NCI-H1930 (cell line): ENCODE results near the gene PHB1.
"Not testable (repeated sequence)": the region's sequence is repeated elsewhere in the genome, so short reads cannot be mapped to it uniquely, and the experiment has no call there.

ENCODE experiments used
- DNase-seq, 2 experiments: peaks; one replicate each; lab custom pipeline; 2025; lab: John Stamatoyannopoulos, UW

Gene PHB1

DNA sequence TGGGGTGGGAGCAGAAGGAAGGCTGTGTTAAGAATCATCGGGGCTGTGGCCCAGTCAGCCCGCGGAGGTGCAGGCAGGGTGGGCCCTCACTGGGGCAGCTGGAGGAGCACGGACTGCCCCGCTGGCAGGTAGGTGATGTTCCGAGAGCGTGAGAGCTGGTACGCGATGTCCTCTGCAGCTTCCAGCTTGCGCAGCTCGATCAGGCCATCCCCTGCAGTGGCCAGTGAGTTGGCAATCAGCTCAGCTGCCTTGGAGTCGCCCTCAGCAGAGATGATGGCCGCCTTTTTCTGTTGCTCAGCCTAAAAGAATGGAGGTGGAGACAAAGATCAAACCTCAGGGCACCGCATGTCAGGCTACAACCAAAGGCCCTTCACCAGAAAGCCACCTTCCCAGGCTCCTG is 9.8 kb downstream of the PHB1 start:
- DNase-seq = no peak

DNA sequence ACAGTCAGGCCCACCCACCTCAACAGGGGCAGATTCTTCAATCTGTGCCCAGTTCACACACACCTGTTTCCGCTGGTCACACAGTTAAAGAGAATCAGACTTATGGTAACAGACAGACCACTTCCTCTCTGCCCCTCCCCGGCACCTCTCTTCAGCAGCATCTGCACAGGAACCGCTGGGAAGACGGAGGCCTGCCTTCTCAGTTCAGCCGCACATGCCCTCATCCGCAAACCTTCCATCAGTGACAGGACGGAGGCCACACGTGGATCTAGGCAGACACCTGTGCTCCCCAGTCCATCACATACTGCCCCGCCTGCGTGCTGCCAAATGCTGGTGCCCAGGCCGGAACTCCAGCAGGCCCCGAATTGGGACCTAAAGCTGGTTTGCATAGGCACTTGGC is 10.3 kb downstream of the PHB1 start:
- no peak for DNase-seq

DNA sequence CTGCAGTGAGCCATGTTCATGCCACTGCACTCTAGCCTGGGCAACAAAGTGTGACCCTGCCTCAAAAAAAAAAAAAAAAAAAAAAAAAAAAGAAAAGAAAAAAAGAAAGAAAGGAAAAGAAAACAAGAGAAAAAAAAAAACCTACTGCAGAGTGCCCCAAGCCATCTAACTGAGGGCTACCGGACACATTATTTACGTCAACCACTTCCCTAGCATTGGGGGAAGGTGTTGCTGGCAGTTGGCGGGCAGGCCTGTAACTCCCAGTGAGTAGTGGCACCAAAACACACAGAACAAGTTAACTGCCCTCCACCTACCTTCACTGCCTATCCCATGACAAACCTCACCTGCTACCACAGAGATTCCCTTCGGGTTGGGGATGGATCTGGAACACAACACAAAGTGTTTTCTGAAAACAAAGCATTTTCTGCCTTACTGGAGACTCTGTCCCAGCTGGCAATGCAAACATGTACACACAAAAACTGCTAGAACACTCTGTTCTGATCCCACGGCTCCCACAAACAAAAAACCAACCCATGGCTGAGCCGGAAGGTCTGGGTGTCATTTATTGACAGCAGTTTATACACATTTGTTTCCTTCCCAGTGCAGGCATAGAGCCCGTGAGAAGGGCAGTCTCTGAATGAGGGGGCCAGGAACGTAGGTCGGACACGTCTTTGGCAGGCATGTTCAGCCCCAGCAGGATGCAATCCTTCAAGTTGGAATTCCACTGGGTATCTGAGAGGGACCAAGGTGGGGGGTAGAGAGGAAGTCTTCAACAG is 11.0 kb downstream of the PHB1 start:
- DNase-seq = no peak

DNA sequence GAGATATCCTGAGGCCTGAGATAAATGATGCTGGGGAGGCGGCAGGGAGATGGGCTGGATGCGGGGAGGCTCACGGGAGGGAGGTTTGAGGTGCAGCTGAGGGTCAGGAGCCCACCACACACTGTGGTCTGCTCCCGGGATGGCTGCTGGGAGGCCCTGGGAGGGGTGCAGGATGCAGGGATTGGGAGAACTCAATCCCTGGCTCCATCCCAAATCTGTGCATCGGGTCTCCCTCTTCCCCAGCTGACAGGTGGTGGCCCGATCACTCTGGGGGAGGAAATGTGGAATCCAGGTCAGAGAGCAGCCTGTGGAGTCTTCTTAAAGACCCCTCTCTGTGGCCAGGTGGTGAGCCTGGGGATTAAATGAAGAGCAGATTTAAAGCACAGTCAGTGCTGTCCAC is 12.0 kb downstream of the PHB1 start:
- DNase-seq = no peak

DNA sequence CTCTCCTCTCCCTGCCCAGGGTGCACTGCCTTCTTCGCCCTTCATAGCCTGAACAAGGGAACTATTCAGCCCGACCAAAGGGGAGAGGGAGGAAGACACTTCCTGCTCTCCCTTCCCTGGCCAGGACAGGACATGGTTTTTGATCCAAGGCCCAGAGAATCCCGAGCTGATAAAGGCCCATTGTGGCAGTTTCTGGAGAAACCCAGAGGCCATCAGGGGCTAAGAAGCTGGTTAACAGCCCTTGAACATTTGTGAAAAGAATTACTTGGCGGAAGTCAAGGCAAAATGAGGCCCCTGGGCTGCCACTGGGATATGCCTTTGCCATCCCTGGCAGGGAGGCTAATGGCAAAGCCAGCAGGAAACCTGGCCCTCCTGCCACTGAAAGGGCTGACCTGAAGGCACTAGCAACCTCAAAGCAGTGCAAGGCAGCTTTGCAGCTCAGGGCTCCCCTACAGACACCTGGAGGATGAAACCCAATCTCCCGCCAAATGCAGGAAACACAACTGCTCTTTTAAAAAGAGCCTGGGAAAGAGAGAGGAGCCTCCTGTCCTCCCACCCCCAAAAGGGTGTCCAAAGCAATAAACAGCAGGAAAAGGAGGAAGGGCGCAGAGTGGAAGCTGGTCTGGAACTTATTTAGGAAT is 12.6 kb downstream of the PHB1 start:
- DNase-seq = no peak

DNA sequence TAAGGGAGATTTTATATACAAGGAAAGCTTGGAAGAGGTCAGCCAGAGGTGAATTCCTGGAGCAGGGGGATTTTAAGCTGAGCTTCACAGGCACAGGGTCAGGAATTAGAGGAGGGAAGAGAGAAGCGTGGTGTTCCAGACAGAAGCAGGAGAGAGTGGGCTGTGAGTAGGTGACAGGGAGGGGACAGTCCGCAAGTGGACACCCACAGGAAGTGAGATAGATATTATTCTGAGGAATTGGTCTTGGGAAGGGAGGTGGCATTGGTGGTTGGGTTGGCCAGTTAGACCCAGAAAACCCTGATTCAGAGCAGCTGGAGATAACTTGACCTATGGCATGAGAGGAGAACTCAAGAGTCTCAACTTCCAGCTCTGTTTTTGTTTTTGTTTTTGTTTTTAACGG is 14.7 kb downstream of the PHB1 start:
- DNase-seq = no peak

DNA sequence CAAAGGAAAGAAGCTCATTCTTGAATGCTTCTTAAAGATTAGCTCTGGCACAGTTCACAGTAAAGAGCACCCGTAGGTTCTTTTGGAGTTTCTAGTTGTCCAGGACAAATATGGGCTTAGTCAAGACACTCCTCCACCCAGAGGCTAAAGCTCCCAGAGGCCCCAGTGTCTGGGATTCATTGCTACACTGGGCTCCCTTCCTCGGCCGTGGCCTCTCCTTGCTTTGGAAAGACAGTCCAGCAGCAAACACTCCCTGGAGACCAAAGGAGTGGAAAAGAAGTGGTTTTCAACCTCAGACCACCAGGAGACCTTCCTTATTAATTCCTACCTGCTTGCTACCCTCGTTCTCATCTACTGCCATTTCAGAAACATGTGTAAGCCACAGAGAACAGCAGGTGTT is 17.1 kb downstream of the PHB1 start:
- DNase-seq = no peak

DNA sequence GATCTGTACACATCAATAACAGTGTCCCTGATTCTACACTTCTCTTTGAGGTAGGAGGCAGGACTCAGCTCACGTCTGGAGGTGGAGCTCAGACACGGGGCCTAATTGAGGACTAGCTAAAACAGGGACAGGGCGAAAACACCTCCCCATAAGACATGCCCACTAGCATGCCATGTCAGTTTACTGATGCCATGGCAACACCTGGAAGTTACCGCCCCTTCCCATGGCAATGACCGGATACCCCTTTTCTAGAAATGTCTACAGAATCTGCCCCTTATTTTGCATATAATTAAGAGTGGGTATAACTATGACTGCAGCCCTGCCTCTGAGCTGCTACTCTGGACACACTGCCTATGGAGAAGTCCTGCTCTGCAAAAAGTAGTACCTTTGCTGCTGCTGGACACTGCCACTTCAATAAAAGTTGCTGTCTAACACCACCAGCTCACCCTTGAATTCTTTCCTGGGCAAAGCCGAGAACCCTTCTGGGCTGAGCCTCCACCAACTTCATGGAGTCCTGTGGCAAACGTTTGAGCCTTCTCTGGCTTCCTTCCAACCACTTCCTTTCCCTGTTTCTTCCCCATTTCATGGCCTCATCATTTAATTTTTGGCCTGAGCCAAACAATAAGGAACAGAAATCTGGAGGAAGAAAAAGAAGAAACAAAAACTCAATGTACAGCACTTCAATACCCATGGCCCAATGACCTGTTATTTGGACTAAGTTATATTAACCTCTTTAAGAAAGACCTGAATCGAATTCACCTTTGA is 21.0 kb downstream of the PHB1 start:
- no peak for DNase-seq

DNA sequence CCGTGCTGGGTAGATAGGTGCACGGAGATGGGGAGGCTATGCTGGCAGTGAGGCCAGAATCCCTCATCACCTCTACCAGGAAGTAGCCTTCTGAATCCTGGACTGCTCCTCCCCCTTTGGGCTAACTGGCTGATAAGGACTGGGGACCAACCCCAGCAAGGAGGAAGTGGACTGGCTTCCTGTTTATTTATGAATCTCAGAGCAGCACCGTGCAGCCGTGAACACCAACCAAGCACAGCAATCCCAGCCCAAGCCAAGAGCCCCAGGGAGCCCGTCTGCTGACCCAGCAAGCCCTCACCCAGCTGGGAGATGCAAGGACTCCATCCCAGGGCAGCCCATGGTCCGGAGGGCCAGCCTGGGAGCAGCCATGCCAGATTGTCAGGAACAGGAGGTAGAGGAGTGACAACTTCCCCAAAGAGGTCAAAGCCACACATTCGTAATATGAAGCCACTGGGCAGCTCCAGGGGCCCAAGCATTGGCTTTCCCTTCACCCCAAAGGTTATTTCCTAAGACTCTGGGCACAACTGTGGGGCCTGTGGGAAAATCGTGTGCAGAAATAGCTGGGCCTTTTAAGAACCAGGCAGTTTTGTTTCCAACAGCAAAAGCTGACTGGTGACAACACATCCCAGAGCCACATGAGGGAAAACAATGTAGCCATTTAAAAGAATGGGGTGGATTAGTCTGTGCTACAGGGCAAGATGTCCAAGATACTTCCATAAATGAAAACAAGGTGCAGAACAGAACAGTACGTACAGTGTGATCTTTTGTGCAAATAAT is 23.9 kb downstream of the PHB1 start:
- DNase-seq = no peak

DNA sequence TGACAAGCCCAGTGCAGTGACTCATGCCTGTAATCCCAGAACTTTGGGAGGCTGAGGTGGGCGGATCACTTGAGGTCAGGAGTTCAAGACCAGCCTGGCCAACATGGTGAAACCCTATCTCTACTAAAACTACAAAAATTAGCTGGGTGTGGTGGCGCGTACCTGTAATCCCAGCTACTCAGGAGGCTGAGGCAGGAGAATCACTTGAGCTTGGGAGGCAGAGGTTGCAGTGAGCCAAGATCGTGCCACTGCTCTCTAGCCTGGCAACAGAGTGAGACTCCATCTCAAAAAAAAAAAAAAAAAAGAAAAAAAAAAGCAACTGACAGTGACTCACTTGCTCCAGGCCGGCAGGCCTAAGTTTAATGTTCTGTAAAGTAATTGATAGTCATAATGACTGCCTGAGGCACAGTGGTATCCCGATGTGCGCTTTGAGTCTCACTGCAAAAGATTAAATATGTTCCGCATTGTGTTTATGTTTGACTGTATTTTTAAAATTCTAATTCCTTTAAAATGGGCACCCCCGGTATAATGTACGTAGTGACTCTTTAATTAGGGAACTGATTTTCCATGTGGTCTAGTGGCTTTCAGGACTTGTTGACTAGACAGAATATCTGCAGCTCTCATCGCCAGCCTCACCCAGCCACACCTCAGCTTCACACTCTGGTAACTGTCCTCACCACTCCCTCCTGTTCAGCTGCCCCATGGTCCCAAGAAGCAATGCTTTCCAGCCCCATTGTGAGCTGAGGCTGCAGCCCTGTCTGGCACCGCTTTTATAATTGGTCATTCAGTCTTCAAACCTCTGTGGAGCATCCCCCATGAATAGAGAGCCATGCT is 25.0 kb downstream of the PHB1 start:
- DNase-seq = not testable (repeated sequence)

DNA sequence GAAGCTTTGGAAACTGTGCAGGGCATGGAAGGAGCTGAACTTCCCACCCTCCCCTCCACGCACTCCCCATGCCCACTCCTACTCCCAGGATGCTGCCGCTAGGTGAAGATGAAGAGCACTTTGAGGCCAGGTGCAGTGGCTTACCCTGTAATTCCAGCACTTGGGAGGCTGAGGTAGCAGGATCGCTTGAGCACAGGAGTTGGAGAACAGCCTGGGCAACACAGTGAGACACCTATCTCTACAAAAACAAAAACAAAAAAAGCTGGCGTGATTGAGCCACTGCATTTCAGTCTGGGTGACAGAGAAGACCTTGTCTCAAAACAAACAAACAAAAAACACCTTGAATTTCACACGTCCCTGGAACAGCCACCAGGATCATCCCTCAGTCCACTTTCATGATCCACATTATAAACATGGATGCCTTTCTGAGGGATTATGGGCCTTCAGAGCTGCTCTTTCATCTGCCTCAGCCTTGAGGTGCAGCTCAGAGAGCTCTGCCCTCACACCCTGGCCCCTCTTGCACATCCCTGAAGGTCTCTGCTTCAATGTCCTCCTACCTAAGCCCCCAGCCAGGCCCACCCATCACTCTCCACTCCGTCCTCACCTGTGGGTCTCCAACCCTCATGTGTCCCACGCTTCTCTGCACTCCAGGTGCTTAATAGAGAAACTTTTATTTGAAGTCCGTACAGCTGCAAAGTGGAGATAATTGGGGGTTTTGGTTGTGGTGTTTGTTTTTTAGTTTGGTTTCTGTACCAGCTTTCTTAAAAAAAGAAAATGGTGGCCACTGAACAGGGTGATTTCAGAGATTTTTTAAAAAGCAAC is 25.8 kb downstream of the PHB1 start:
- DNase-seq = no peak

DNA sequence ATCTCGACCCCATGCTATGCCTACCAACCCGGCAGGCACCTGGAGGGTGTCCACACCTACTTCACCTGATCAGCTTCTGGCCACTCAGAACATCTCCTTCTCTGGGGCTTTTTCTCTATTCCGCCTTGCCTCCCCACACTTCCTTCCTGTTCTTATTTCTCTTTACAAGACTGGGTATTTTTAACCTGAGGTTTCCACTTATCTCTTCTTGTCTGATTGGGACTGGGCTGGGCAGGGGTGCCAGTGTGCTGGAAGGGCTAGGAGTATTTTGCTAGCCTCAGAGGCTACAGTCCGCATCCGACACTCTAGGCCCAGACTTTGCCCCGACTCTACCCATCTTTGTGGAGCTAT is 26.4 kb downstream of the PHB1 start:
- no peak for DNase-seq

DNA sequence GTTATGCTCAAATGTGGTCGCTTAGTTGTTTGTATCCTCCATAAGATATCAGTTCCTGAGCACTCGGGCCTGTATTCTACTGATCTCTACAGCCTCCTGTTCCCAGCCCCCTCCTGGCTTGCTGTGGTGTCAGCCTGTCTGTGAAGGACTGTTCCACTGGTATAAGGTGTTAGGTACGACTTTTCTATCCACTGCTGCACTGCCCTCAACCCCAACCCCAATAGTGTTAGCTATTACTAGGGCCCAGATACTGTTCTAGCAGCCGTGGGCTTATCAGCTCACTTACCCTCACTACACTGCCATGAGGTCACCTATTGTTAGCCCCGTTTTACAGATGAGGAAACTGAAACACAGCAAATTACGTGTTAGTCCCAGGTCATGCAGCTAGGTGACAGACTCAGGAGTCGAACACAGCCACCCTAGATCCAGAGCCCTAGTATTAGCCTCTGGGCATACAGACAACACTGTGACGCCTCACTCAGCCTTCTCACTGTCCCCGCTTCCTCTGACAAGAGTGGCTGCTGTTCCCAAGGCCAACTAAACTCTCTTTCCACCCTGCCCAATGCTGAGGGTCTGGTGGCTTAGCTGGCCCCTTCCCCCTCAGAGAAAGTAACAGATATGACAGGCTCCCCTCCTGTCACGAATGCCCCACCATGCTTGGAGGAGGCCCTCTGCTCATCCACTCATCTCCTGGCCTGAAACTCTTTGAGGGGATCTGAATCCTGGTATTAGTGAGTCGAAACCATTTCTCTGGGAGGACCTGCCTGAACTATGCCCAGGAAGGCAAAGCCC is 27.0 kb downstream of the PHB1 start:
- DNase-seq = no peak

DNA sequence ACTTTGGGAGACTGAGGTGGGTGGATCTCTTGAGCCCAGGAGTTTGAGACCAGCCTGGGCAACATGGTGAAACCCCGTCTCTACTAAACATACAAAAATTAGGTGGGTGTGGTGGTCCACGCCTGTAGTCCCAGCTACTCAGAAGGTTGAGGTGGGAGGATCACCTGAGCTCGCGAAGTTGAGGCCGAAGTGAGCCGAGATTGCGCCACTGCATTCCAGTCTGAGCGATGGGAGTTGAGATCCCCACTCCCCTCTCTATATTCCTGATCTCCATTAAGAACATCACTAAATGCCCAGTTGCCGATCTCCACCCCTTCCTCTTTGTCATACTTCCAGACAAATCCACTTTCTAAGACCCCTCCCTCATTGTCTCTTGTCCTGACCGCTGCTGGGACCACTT is 28.3 kb downstream of the PHB1 start:
- DNase-seq = no peak

DNA sequence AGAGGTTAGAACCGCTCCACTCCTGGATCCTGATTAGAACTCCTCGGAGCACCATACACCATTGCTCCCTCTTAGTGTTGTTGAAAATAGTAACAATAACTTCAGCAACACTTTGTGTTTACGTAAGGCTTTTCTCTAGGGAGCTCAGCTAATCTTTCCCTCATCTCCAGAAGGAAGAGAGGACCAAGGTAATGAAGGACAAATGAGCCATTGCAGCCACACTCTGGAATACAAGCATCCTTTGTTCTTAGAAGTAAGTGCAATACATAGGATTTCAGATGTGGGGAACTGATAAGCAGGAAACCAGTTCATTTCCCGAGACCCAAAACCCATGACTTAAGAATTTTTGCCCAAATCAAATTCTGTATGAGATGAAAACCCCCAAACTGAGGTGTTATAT is 29.7 kb downstream of the PHB1 start:
- no peak for DNase-seq

DNA sequence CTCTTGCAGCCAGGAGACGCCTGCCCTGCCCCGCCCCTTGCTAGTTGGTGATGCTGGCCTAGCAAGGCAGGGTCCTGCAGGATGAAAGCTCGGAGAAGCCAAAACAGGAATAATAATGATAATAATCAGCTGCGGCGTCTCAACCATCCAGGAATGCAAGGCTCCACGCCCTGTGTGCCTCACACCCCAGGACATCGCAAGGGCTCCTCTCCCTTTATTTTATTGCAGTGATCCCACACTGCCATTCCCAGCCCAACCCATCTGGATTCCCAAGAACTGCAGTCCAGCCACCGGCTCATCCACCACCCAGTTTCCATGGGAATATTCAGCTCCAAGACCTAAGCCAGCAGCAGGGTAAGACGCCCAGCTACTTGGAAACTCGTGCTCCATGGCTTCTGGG is 31.6 kb downstream of the PHB1 start:
- no peak for DNase-seq

DNA sequence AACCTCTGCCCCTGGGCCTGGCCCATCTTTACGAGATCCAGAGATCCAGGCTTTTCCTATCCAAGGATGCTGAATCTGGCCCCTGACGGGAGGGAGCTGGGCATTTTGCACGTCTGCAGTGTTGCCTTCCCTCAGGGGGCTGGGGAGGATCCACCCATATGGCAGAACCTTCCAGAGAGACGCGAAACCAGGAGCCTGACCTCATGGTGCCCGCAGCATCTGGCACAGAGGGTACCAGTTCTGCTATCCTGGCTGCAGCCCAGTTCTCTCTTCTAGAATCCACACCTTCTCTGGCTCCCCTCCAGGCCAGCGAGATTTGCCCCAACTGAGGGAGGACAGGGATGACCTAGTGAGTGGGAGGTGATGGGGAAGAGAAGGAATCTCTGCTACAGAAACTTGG is 32.1 kb downstream of the PHB1 start:
- no peak for DNase-seq

DNA sequence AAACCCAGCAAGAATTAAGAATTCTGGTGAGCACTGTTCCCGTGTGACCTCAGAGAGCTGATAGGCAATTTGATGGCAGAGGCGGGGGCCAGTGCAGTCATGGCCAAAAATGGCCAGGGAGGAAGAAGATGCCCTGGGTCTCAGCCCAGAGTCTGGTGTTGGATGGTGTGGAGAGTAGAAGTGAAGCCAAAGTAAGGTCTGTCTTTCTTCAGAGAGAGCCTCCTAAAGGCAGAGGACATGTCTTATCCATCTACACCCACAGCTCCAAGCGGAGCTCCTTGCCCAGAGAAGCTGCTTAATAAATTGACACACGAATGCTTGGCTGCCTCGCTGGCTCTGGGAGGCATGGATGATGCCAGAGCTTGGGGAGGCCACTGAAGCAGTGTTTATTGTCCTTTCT is 32.9 kb downstream of the PHB1 start:
- DNase-seq = no peak

DNA sequence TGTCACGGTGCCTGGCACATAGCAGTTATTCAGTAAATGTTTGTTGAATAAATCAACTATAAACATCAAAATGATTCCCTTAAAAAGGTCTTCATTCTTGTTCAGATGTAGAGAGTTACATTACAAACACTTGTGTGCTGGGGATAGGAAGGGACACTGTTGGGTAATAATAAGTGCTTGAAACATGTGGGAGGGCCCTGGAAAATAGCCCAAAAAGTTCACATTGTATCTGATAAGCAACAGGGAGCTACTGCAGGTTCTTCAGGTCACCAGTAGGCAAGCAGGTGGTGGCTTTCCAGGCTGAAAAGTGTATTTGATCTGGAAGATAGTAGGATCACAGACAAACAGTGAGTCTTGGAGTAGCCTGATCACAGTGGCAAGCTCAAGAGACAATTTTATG is 33.6 kb downstream of the PHB1 start:
- DNase-seq = no peak

DNA sequence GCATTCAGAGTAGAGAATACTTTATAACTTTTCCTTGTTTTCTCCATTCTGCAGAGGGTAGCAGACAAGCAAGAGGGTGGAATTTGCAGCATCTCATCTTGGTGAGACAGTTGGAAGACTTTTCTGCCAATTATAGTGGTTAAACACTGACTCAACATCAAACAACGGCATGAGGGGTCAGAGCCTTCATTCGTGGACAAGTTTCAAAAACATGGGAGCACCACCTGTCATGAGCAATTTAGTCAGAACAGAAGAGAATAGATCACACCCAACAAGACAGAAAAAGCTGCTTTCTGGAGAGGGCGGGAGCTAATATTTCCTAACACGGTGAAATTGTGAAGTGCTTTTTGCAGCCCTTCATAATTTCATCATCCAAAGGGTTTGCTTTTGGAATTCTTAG is 34.8 kb downstream of the PHB1 start:
- DNase-seq = no peak
